CD4-positive, alpha-beta T cell (primary cell): ENCODE data around the gene TEKTIP1. TPM values are rescaled to one million over a fixed set of nuclear protein-coding genes. Genes with fewer than 3 reads are reported as not detected.
A peak's percentile ranks its signal among the peaks of the same experiment; 100 is the strongest.

ENCODE experiments used
- ATAC-seq: fragments of 200-7000 bp; cut with Tn5 transposase; one replicate; pipeline ENCODE4 v1.10.0; 2022; ENCODE audit warnings: mild to moderate bottlenecking; ENCODE audit not compliant: poor library complexity
- CTCF ChIA-PET: fragments of 350-600 bp; sonication (Branson Sonifier 250); formaldehyde crosslinking; loops from one replicate; lab custom pipeline; 2021; ENCODE audit warnings: antibody characterized with exemption, inconsistent platforms; lab: Charles Lee
- POLR2A ChIA-PET: fragments of 350-600 bp; sonication (Branson Sonifier 250); formaldehyde crosslinking; loops from one replicate; lab custom pipeline; 2021; ENCODE audit warnings: antibody characterized with exemption, inconsistent platforms; lab: Charles Lee
- DNase-seq, 14 experiments: peaks; one replicate each; pipeline ENCODE4 v3.0.0-alpha.2; 2013 to 2020; ENCODE audit warnings: mixed read lengths in 2 of 14
- H3K27ac ChIP-seq, 2 donors: one replicate each; pipeline versions ENCODE4 v1.5.1 to v1.7.0; 2013; ENCODE audit warnings: low read length in 2 of 2, low read depth in 1 of 2, mild to moderate bottlenecking in 1 of 2
- H3K27me3 ChIP-seq, 2 experiments: 1 replicate in 1 of 2; 2 replicates in 1 of 2; pipeline versions ENCODE4 v1.6.1 to v1.7.0; 2013; ENCODE audit warnings: low read length in 2 of 2, control low read depth in 1 of 2, mild to moderate bottlenecking in 1 of 2, moderate library complexity in 1 of 2; ENCODE audit not compliant: insufficient read depth in 2 of 2, control insufficient read depth in 1 of 2
- H3K36me3 ChIP-seq: one replicate; pipeline ENCODE4 v1.6.1; 2013; ENCODE audit warnings: low read length, control low read depth; ENCODE audit not compliant: insufficient read depth
- H3K4me1 ChIP-seq: one replicate; pipeline ENCODE4 v1.6.1; 2013; ENCODE audit warnings: low read length, control low read depth; ENCODE audit not compliant: insufficient read depth
- H3K4me3 ChIP-seq: one replicate; pipeline ENCODE4 v1.5.1; 2013; ENCODE audit warnings: mild to moderate bottlenecking, low read length, moderate library complexity
- H3K9me3 ChIP-seq, 2 experiments: 1 replicate in 1 of 2; 2 replicates in 1 of 2; pipeline versions ENCODE4 v1.6.1 to v1.7.0; 2013; ENCODE audit warnings: low read length in 2 of 2, mild to moderate bottlenecking in 2 of 2, control low read depth in 1 of 2, moderate library complexity in 1 of 2; ENCODE audit not compliant: control insufficient read depth in 1 of 2, insufficient read depth in 1 of 2
- H3K27ac Mint-ChIP-seq: one replicate; pipeline ENCODE4 v1.8.0; 2020; ENCODE audit warnings: mixed read lengths
- H3K27me3 Mint-ChIP-seq: one replicate; pipeline ENCODE4 v1.8.0; 2021; ENCODE audit warnings: mixed read lengths
- H3K36me3 Mint-ChIP-seq: one replicate; pipeline ENCODE4 v1.8.0; 2021; ENCODE audit warnings: low read depth, mixed read lengths
- H3K4me1 Mint-ChIP-seq: one replicate; pipeline ENCODE4 v1.8.0; 2021; ENCODE audit warnings: low read depth, mixed read lengths
- H3K4me3 Mint-ChIP-seq: one replicate; pipeline ENCODE4 v1.8.0; 2020; ENCODE audit warnings: mild to moderate bottlenecking, mixed read lengths
- H3K9me3 Mint-ChIP-seq: one replicate; pipeline ENCODE4 v1.8.0; 2020; ENCODE audit warnings: mixed read lengths
- CTCF ChIP-seq: fragments of 200-600 bp; IDR thresholded peaks from one replicate; pipeline ENCODE4 v1.8.0; 2022; ENCODE audit warnings: antibody characterized with exemption, mild to moderate bottlenecking
- intact Hi-C, 2 experiments: fragments of 100-400 bp; cut with DNase I in 1 of 2; cut with micrococcal nuclease in 1 of 2; formaldehyde crosslinking; loops; one replicate each; pipeline versions ENCODE4 v1.15.1 to v1.9.0; 2023 to 2025; cut with DNase I, micrococcal nuclease
- total RNA-seq, 174 experiments: library from RNA in 2 of 174; stranded (reverse) in 2 of 174; gene quantifications; one replicate each; pipeline ENCODE4 v1.2.3 and lab custom pipeline; 2021 to 2026

Gene TEKTIP1
- total RNA-seq, 2 experiments from 2014 or later: 5.7 to 6.0 TPM

GRCh38 chr19:3517638-3518037, 21.3 kb upstream of the TEKTIP1 start:
- TF ChIP-seq CTCF: no peak
- Mint-ChIP-seq H3K4me3 (no peak overlapping the region), H3K27me3 (no peaks in the 10 kb centered on the region), H3K36me3 (peaks cover 10% of the 10 kb centered on the region), H3K27ac (peak overlapping the region; percentile 30), H3K9me3 (no peaks in the 10 kb centered on the region), H3K4me1 (peaks cover 48% of the 10 kb centered on the region)
- ChIA-PET CTCF (interaction anchor here (0.6 kb wide), 1 partner anchor 13 kb away, joined by 3 read pairs; no protein-coding TSS in a partner anchor), POLR2A (no interaction called here)
- Histone ChIP-seq H3K4me3 (no peak overlapping the region), H3K9me3 (no peaks in the 10 kb centered on the region), H3K27ac (no peak overlapping the region), H3K27me3 (no peaks in the 10 kb centered on the region), H3K36me3 (peaks cover 30% of the 10 kb centered on the region), H3K4me1 (peaks cover 42% of the 10 kb centered on the region)
- ATAC-seq (no peak), DNase-seq (no peak)
- intact Hi-C loops: no loop called here

- Mint-ChIP-seq H3K9me3 (no peaks in the 10 kb centered on the region), H3K27ac (peak overlapping the region; percentile 30), H3K4me3 (no peak overlapping the region), H3K4me1 (peaks cover 48% of the 10 kb centered on the region), H3K27me3 (no peaks in the 10 kb centered on the region), H3K36me3 (peaks cover 9% of the 10 kb centered on the region)
- Histone ChIP-seq H3K27me3 (no peaks in the 10 kb centered on the region), H3K27ac (no peak overlapping the region), H3K9me3 (no peaks in the 10 kb centered on the region), H3K36me3 (peaks cover 36% of the 10 kb centered on the region), H3K4me1 (peaks cover 38% of the 10 kb centered on the region), H3K4me3 (no peak overlapping the region)
- POLR2A ChIA-PET: no interaction called here
- CTCF ChIA-PET: interaction anchor here (0.6 kb wide), 1 partner anchor 13 kb away, joined by 3 read pairs; no protein-coding TSS in a partner anchor
- DNase-seq: no peak
- ATAC-seq: no peak
- intact Hi-C loops: no loop called here
- no peak for TF ChIP-seq CTCF
Observed at GRCh38 chr19:3518255-3518654, 20.7 kb upstream of the TEKTIP1 start.

- Mint-ChIP-seq H3K4me3 (no peak overlapping the region), H3K4me1 (peaks cover 46% of the 10 kb centered on the region)
- POLR2A ChIA-PET: no interaction called here
Observed at GRCh38 chr19:3518659-3519058, 20.3 kb upstream of the TEKTIP1 start.

More at GRCh38 chr19:3518659-3519058, 20.3 kb upstream of the TEKTIP1 start:
- ATAC-seq (no peak), DNase-seq (no peak)
- H3K27me3 Mint-ChIP-seq: no peaks in the 10 kb centered on the region
- Histone ChIP-seq H3K9me3 (no peaks in the 10 kb centered on the region), H3K27ac (no peak overlapping the region), H3K36me3 (peaks cover 41% of the 10 kb centered on the region), H3K27me3 (no peaks in the 10 kb centered on the region), H3K4me1 (peaks cover 35% of the 10 kb centered on the region), H3K4me3 (no peak overlapping the region)
- H3K27ac Mint-ChIP-seq: no peak overlapping the region
- intact Hi-C loops: no loop called here
- H3K36me3 Mint-ChIP-seq: peaks cover 13% of the 10 kb centered on the region
- CTCF ChIA-PET: no interaction called here
- no peak for TF ChIP-seq CTCF
- H3K9me3 Mint-ChIP-seq: no peaks in the 10 kb centered on the region
